HEK293T (cell line): ENCODE measurements around the gene SLC6A6.

Experiments used
- BHLHE40 ChIP-seq: fragments of 450-650 bp; IDR thresholded peaks from 2 replicates; pipeline ENCODE4 v1.6.1; 2016; ENCODE audit warnings: mild to moderate bottlenecking, moderate library complexity, borderline replicate concordance
- ELF4 ChIP-seq: fragments of 450-650 bp; IDR thresholded peaks from 2 replicates; pipeline ENCODE4 v1.6.1; 2017; ENCODE audit warnings: antibody characterized with exemption
- FOXK2 ChIP-seq: fragments of 450-650 bp; IDR thresholded peaks from 2 replicates; pipeline ENCODE4 v1.6.1; 2016; ENCODE audit warnings: mild to moderate bottlenecking
- FOXM1 ChIP-seq: fragments of 450-650 bp; IDR thresholded peaks from 2 replicates; pipeline ENCODE4 v1.6.1; 2017; ENCODE audit warnings: mild to moderate bottlenecking, borderline replicate concordance
- HDGF ChIP-seq: fragments of 450-650 bp; IDR thresholded peaks from 2 replicates; pipeline ENCODE4 v1.6.1; 2017; ENCODE audit warnings: antibody characterized with exemption, borderline replicate concordance
- NFRKB ChIP-seq: fragments of 450-650 bp; IDR thresholded peaks from 2 replicates; pipeline ENCODE4 v1.6.1; 2016; ENCODE audit warnings: mild to moderate bottlenecking, moderate library complexity
- SP1 ChIP-seq: fragments of 450-650 bp; IDR thresholded peaks from 2 replicates; pipeline ENCODE4 v1.6.1; 2017
- SUZ12 ChIP-seq: fragments of 450-650 bp; IDR thresholded peaks from 2 replicates; pipeline ENCODE4 v1.6.1; 2016; ENCODE audit warnings: mild to moderate bottlenecking
- ZNF384 ChIP-seq: fragments of 450-650 bp; IDR thresholded peaks from 2 replicates; pipeline ENCODE4 v1.6.1; 2016
- TF ChIP-seq, protein P1 (sequence below): fragments of 450-650 bp; IDR thresholded peaks from 2 replicates; pipeline ENCODE4 v1.6.1; 2016

GRCh38 chr3:14353502-14353901 lies 48.9 kb upstream of the SLC6A6 start:
- TF ChIP-seq FOXM1 (no peak), NFRKB (no peak), FOXK2 (no peak), HDGF (no peak), SUZ12 (no peak), BHLHE40 (no peak), ZNF384 (no peak), SP1 (no peak), ELF4 (no peak)
- TF ChIP-seq, protein P1, sequence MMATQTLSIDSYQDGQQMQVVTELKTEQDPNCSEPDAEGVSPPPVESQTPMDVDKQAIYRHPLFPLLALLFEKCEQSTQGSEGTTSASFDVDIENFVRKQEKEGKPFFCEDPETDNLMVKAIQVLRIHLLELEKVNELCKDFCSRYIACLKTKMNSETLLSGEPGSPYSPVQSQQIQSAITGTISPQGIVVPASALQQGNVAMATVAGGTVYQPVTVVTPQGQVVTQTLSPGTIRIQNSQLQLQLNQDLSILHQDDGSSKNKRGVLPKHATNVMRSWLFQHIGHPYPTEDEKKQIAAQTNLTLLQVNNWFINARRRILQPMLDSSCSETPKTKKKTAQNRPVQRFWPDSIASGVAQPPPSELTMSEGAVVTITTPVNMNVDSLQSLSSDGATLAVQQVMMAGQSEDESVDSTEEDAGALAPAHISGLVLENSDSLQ = no peak
